Loucy (cell line): Measurements from ENCODE around the gene SLX4.

Source experiments
- H2AFZ ChIP-seq: fragments of 200-600 bp; sonication (generic); 2 replicates; pipeline ENCODE4 v1.6.0; 2016; ENCODE audit warnings: antibody characterized with exemption, mild to moderate bottlenecking, low read length, moderate library complexity
- H3F3A ChIP-seq: fragments of 200-600 bp; 2 replicates; pipeline ENCODE4 v1.6.0; 2016; ENCODE audit warnings: antibody characterized with exemption, low read depth, mild to moderate bottlenecking
- H3K27me3 ChIP-seq: fragments of 200-600 bp; sonication (generic); 2 replicates; pipeline ENCODE4 v1.6.1; 2014; ENCODE audit warnings: low read length, mild to moderate bottlenecking; ENCODE audit not compliant: insufficient read depth, poor library complexity, severe bottlenecking
- H3K36me3 ChIP-seq: fragments of 200-600 bp; sonication (generic); 2 replicates; pipeline ENCODE4 v1.6.1; 2016; ENCODE audit warnings: low read length; ENCODE audit not compliant: insufficient read depth
- H3K4me1 ChIP-seq: fragments of 200-600 bp; sonication (generic); 2 replicates; pipeline ENCODE4 v1.5.1; 2014; ENCODE audit warnings: low read length, mild to moderate bottlenecking; ENCODE audit not compliant: insufficient read depth, poor library complexity, severe bottlenecking
- H3K4me2 ChIP-seq: fragments of 200-600 bp; sonication (generic); 2 replicates; pipeline ENCODE4 v1.6.0; 2014; ENCODE audit warnings: antibody characterized with exemption, low read length, low read depth, mild to moderate bottlenecking; ENCODE audit not compliant: poor library complexity, severe bottlenecking
- H3K4me3 ChIP-seq: fragments of 200-600 bp; sonication (generic); 2 replicates; pipeline ENCODE4 v1.5.1; 2014; ENCODE audit warnings: low read length, mild to moderate bottlenecking, mixed read lengths; ENCODE audit not compliant: poor library complexity, severe bottlenecking
- H3K79me2 ChIP-seq: fragments of 200-600 bp; sonication (generic); 2 replicates; pipeline ENCODE4 v1.6.1; 2014; ENCODE audit warnings: low read length; ENCODE audit not compliant: insufficient read depth
- H3K9ac ChIP-seq: fragments of 200-600 bp; sonication (generic); 2 replicates; pipeline ENCODE4 v1.6.0; 2014; ENCODE audit warnings: mild to moderate bottlenecking, low read depth, low read length, moderate library complexity; ENCODE audit not compliant: poor library complexity, severe bottlenecking
- H3K9me2 ChIP-seq: fragments of 200-600 bp; sonication (generic); replicated peaks from 2 replicates; pipeline ENCODE4 v1.6.1; 2016; ENCODE audit warnings: low read depth, low read length, mixed read lengths
- H3K9me3 ChIP-seq: fragments of 200-600 bp; sonication (generic); 2 replicates; pipeline ENCODE4 v1.6.1; 2014; ENCODE audit warnings: mild to moderate bottlenecking, antibody characterized with exemption, low read length, low read depth; ENCODE audit not compliant: insufficient read depth
- H4K20me1 ChIP-seq: fragments of 200-600 bp; sonication (generic); 2 replicates; pipeline ENCODE4 v1.6.0; 2014; ENCODE audit warnings: antibody characterized with exemption, low read length, mild to moderate bottlenecking; ENCODE audit not compliant: insufficient read depth, poor library complexity, severe bottlenecking
- CTCF ChIP-seq: fragments of 200-600 bp; sonication (generic); conservative IDR thresholded peaks from 2 replicates; pipeline ENCODE4 v1.5.1; 2014; ENCODE audit warnings: mild to moderate bottlenecking, antibody characterized with exemption, low read length
- EZH2phosphoT487 ChIP-seq: fragments of 200-600 bp; IDR thresholded peaks from 2 replicates; pipeline ENCODE4 v1.6.1; 2018; ENCODE audit warnings: antibody characterized with exemption, mild to moderate bottlenecking, moderate library complexity, borderline replicate concordance

SLX4 gene

GRCh38 chr16:3584412-3584811 lies 27.0 kb downstream of the SLX4 start:
- Histone ChIP-seq H4K20me1 (no peaks in the 10 kb centered on the region), H3K9ac (no peak overlapping the region), H3K4me2 (no peak overlapping the region)

GRCh38 chr16:3583303-3584038 lies 27.9 kb downstream of the SLX4 start:
- no peak overlapping the region for H3K4me3 ChIP-seq
- H3K27me3 ChIP-seq: no peaks in the 10 kb centered on the region
- H4K20me1 ChIP-seq: no peaks in the 10 kb centered on the region
- peaks cover 19% of the 10 kb centered on the region for H3K4me1 ChIP-seq
- H3K36me3 ChIP-seq: no peaks in the 10 kb centered on the region
- no peak overlapping the region for H3K9ac ChIP-seq
- no peak overlapping the region for H2AFZ ChIP-seq
- no peaks in the 10 kb centered on the region for H3F3A ChIP-seq
- TF ChIP-seq CTCF (no peak), EZH2phosphoT487 (no peak)
- no peak overlapping the region for H3K4me2 ChIP-seq
- H3K9me3 ChIP-seq: no peaks in the 10 kb centered on the region
- no peaks in the 10 kb centered on the region for H3K79me2 ChIP-seq
- no peaks in the 10 kb centered on the region for H3K9me2 ChIP-seq

More at GRCh38 chr16:3584412-3584811, 27.0 kb downstream of the SLX4 start:
- Histone ChIP-seq H3K4me1 (peaks cover 14% of the 10 kb centered on the region), H2AFZ (no peak overlapping the region), H3K79me2 (no peaks in the 10 kb centered on the region), H3K9me2 (no peaks in the 10 kb centered on the region), H3F3A (no peaks in the 10 kb centered on the region), H3K36me3 (no peaks in the 10 kb centered on the region), H3K4me3 (no peak overlapping the region), H3K9me3 (no peaks in the 10 kb centered on the region), H3K27me3 (no peaks in the 10 kb centered on the region)
- TF ChIP-seq EZH2phosphoT487 (no peak), CTCF (no peak)

GRCh38 chr16:3582276-3583165 lies 28.9 kb downstream of the SLX4 start:
- no peaks in the 10 kb centered on the region for H4K20me1 ChIP-seq
- no peaks in the 10 kb centered on the region for H3K27me3 ChIP-seq
- H3K9me3 ChIP-seq: no peaks in the 10 kb centered on the region
- H3K36me3 ChIP-seq: no peaks in the 10 kb centered on the region
- H3K79me2 ChIP-seq: no peaks in the 10 kb centered on the region
- H3K9me2 ChIP-seq: no peaks in the 10 kb centered on the region
- H3F3A ChIP-seq: no peaks in the 10 kb centered on the region
- H3K4me3 ChIP-seq: no peak overlapping the region
- H3K9ac ChIP-seq: no peak overlapping the region
- H3K4me1 ChIP-seq: peaks cover 28% of the 10 kb centered on the region
- H2AFZ ChIP-seq: no peak overlapping the region
- TF ChIP-seq EZH2phosphoT487 (no peak), CTCF (no peak)
- H3K4me2 ChIP-seq: no peak overlapping the region
